GM21526 (cell line): ENCODE results near the gene SPOCD1.

Experiments
- ATAC-seq: cut with Tn5 transposase; IDR thresholded peaks from one replicate; pipeline ENCODE4 v1.9.1; 2021; ENCODE audit warnings: moderate library complexity; ENCODE audit not compliant: unreplicated experiment, low FRiP score

SPOCD1 gene

GRCh38 chr1:31802190-31803150 is 13.4 kb downstream of the SPOCD1 start:
- no peak for ATAC-seq

GRCh38 chr1:31801458-31801857 is 14.4 kb downstream of the SPOCD1 start:
- no peak for ATAC-seq

GRCh38 chr1:31800674-31800967 is 15.2 kb downstream of the SPOCD1 start:
- ATAC-seq = no peak

GRCh38 chr1:31799895-31800673 is 15.7 kb downstream of the SPOCD1 start:
- no peak for ATAC-seq

- ATAC-seq = no peak
These were observed 16.5 kb downstream of the SPOCD1 start for GRCh38 chr1:31799196-31799894.

- ATAC-seq = no peak
These were observed 17.2 kb downstream of the SPOCD1 start for GRCh38 chr1:31798433-31799195.

GRCh38 chr1:31798086-31798432 is 17.8 kb downstream of the SPOCD1 start:
- no peak for ATAC-seq

- ATAC-seq = no peak
These were observed 18.6 kb downstream of the SPOCD1 start for GRCh38 chr1:31797216-31797615.

- ATAC-seq = no peak
These were observed 19.1 kb downstream of the SPOCD1 start for GRCh38 chr1:31796707-31797106.

GRCh38 chr1:31795801-31796621 is 19.8 kb downstream of the SPOCD1 start:
- ATAC-seq = no peak

- no peak for ATAC-seq
These were observed 20.6 kb downstream of the SPOCD1 start for GRCh38 chr1:31795096-31795675.

- no peak for ATAC-seq
These were observed 22.1 kb downstream of the SPOCD1 start for GRCh38 chr1:31793586-31794285.

- ATAC-seq = no peak
These were observed 22.7 kb downstream of the SPOCD1 start for GRCh38 chr1:31793086-31793485.

GRCh38 chr1:31792541-31792940 is 23.3 kb downstream of the SPOCD1 start:
- no peak for ATAC-seq

- no peak for ATAC-seq
These were observed 23.7 kb downstream of the SPOCD1 start for GRCh38 chr1:31792116-31792515.

- no peak for ATAC-seq
These were observed 24.5 kb downstream of the SPOCD1 start for GRCh38 chr1:31791131-31791858.

GRCh38 chr1:31790641-31791091 is 25.2 kb downstream of the SPOCD1 start:
- no peak for ATAC-seq

- no peak for ATAC-seq
These were observed 25.7 kb downstream of the SPOCD1 start for GRCh38 chr1:31790140-31790539.
